ENCODE data around the gene TEX2.
"Not testable (repeated sequence)": the region's sequence is repeated elsewhere in the genome, so short reads cannot be mapped to it uniquely, and the experiment has no call there.

- not testable (repeated sequence) for TF ChIP-seq CTCF (conservative IDR thresholded peaks at IDR 0.05 in 1 of 2, IDR thresholded peaks at IDR 0.05 in 1 of 2; ENCODE audit: extremely low read depth in 1 of 2, insufficient read depth in 1 of 2, low read depth in 1 of 2, low read length in 2 of 2); EZH2 (IDR thresholded peaks at IDR 0.05; ENCODE audit: borderline replicate concordance, low read length)
Observed at GRCh38 chr17:64120972-64121786, 141.9 kb downstream of the TEX2 start.

Data from mammary epithelial cell (primary cell).